Activated T-cell treated with anti-CD3 and anti-CD28 coated beads, Interleukin-2, amount 50 U/mL, for 24 hours (primary cell): ENCODE measurements around the gene MAP3K15.
"Not testable (repeated sequence)": the region's sequence is repeated elsewhere in the genome, so short reads cannot be mapped to it uniquely, and the experiment has no call there.

Source experiments
- DNase-seq: peaks from one replicate; pipeline ENCODE4 v3.0.0-alpha.2; 2020
- H3K27ac Mint-ChIP-seq: 2 replicates; pipeline ENCODE4 v1.8.0; 2020; ENCODE audit warnings: mild to moderate bottlenecking, mixed read lengths
- H3K27me3 Mint-ChIP-seq: 2 replicates; pipeline ENCODE4 v1.8.0; 2020; ENCODE audit warnings: mixed read lengths
- H3K36me3 Mint-ChIP-seq: 2 replicates; pipeline ENCODE4 v1.8.0; 2020; ENCODE audit warnings: low read depth, mixed read lengths
- H3K4me1 Mint-ChIP-seq: 2 replicates; pipeline ENCODE4 v1.8.0; 2020; ENCODE audit warnings: low read depth, mixed read lengths
- H3K4me3 Mint-ChIP-seq: 2 replicates; pipeline ENCODE4 v1.8.0; 2020; ENCODE audit warnings: mild to moderate bottlenecking, moderate library complexity, mixed read lengths
- H3K9me3 Mint-ChIP-seq: 2 replicates; pipeline ENCODE4 v1.8.0; 2020; ENCODE audit warnings: mixed read lengths

MAP3K15 gene

DNA sequence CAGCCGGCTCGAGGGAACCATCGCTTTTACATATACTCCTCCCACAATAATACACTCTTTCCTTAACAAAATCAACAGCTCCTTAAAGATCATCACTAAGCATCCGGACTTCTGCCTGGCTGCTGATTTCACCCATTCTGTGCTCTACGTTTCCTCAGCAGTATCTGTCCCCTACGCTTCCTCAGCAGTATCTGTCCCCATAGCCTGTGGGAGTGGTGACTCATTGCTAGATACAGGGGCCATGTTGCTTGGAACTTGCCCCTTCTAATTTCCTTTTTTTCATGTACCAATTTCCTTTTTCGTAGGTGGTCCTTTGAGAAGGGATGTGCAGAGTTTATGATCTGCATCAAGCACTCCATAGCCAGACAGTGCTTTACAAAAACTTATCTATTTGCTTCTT is 18.6 kb downstream of the MAP3K15 start:
- no peaks in the 10 kb centered on the region for H3K4me1 Mint-ChIP-seq
- no peaks in the 10 kb centered on the region for H3K9me3 Mint-ChIP-seq
- H3K27ac Mint-ChIP-seq, result no peak overlapping the region
- no peaks in the 10 kb centered on the region for H3K36me3 Mint-ChIP-seq
- H3K4me3 Mint-ChIP-seq, result no peak overlapping the region
- peaks cover 32% of the 10 kb centered on the region for H3K27me3 Mint-ChIP-seq
- DNase-seq, result no peak

DNA sequence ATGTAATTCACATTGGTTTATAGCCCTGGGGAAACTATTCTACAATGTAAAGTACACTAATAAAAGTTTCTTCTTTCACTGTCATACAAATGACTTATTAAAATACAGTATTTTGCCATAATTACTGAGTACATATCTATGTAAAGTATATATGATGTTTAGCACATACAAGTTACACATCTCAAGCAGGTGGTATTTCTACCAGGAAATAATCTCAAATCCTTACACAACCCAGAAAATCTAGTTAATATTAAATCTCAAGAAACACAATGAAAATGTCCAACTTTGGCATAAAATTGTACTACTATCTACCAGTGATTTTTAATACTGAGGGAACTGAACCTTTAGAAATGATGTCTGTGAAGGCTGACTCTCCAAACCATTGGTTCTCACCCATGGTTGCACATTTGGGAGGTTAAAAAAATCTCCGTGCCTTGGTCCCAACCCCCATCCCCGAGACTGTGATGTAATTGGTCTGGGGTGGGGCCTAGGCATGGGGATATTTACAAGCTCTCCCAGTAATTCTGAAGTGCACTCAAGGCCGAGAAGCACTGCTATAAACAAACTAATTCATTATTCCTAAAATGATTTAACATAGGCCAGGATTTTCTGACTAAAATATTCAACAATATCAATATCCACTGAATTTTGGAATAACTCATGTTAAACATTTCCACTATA is 27.6 kb downstream of the MAP3K15 start:
- Mint-ChIP-seq H3K27ac (no peak overlapping the region), H3K36me3 (no peaks in the 10 kb centered on the region), H3K9me3 (no peaks in the 10 kb centered on the region), H3K4me1 (peaks cover 1% of the 10 kb centered on the region), H3K27me3 (peaks cover 6% of the 10 kb centered on the region), H3K4me3 (no peak overlapping the region)
- no peak for DNase-seq

DNA sequence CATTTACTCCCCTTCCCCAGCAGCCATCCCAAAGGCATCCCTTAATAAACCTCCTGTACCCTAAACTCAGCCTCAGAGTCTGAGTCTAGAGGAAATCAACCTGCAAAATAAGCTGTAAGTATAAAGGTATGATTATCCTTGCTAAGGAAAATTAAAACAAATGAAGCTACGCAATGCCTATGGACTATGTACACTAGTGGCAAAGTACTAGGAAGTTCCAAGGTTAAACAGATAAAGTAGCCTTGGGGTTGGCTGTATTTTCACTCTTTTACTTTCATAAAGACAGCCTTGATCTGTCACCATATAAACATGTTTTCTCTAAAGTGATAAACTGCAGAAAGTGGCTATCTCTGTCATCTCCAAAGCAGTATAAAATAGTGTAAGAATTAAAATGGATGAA is 35.9 kb downstream of the MAP3K15 start:
- H3K36me3 Mint-ChIP-seq, result no peaks in the 10 kb centered on the region
- H3K27ac Mint-ChIP-seq, result no peak overlapping the region
- H3K9me3 Mint-ChIP-seq, result no peaks in the 10 kb centered on the region

DNA sequence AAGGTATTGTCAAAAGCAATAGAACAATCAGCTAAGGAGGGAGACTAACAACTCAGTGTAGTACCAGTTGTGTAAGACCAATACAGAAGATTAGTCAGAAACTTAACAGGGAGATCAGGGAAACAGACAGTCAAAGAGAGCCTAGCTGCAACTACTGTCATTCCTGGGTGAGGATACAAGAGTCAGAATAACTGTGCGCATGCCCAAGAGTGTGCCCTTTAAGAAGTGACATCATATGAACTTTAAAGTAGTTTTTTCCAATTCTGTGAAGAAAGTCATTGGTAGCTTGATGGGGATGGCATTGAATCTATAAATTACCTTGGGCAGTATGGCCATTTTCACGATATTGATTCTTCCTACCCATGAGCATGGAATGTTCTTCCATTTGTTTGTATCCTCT is 46.9 kb downstream of the MAP3K15 start:
- H3K36me3 Mint-ChIP-seq, H3K9me3 Mint-ChIP-seq: not testable (repeated sequence)

More for the DNA sequence above, 35.9 kb downstream of the MAP3K15 start:
- H3K4me3 Mint-ChIP-seq, result no peak overlapping the region
- no peak for DNase-seq
- peaks cover 6% of the 10 kb centered on the region for H3K27me3 Mint-ChIP-seq
- H3K4me1 Mint-ChIP-seq, result no peaks in the 10 kb centered on the region

DNA sequence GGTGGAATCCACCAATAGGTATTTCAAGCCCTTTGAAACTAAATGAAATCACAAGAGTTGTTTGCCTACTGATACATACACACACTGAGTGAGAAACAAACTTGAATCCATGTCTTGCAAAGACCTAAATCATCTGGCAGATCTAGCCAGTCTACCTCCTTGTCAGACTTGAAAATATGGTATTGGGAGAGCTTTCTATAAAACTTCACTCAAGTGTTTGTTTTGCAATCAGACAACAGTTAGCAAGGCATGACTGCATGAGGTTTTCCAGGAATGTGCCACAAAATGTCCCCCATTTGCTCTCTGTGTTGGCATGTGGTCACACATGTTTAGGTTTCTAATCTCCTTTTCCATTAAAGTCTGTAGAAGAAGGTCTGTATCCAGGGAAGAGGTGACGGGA is 52.4 kb downstream of the MAP3K15 start:
- no peaks in the 10 kb centered on the region for H3K36me3 Mint-ChIP-seq
- peaks cover 52% of the 10 kb centered on the region for H3K27me3 Mint-ChIP-seq
- H3K27ac Mint-ChIP-seq, result no peak overlapping the region
- no peaks in the 10 kb centered on the region for H3K9me3 Mint-ChIP-seq
- no peak for DNase-seq
- no peaks in the 10 kb centered on the region for H3K4me1 Mint-ChIP-seq
- no peak overlapping the region for H3K4me3 Mint-ChIP-seq

More for the DNA sequence above, 46.9 kb downstream of the MAP3K15 start:
- H3K27ac Mint-ChIP-seq, DNase-seq, H3K4me3 Mint-ChIP-seq, H3K4me1 Mint-ChIP-seq: not testable (repeated sequence)
- peaks cover 56% of the 10 kb centered on the region for H3K27me3 Mint-ChIP-seq

DNA sequence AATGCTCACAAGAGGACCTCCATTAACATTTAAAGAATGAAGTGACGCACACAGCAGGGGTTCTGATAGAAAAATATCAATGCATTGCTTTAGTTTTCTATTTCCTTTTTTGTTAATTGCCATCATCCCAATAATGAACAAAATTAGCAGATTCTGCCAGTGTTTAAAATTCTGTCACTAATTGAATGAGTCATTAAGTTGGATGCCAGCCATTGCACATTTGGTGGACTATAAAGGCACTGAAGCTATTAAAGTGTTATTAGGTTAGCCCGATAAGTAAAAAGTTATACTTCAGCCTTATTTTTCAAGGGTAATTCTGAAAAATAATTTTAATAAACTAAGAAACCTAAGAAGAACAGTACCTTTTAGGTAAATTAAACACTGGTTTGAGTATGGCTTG is 53.1 kb downstream of the MAP3K15 start:
- H3K27me3 Mint-ChIP-seq, result peaks cover 52% of the 10 kb centered on the region
- H3K27ac Mint-ChIP-seq, result no peak overlapping the region
- no peaks in the 10 kb centered on the region for H3K9me3 Mint-ChIP-seq
- no peak for DNase-seq
- H3K36me3 Mint-ChIP-seq, result no peaks in the 10 kb centered on the region
- H3K4me1 Mint-ChIP-seq, result no peaks in the 10 kb centered on the region
- H3K4me3 Mint-ChIP-seq, result no peak overlapping the region

DNA sequence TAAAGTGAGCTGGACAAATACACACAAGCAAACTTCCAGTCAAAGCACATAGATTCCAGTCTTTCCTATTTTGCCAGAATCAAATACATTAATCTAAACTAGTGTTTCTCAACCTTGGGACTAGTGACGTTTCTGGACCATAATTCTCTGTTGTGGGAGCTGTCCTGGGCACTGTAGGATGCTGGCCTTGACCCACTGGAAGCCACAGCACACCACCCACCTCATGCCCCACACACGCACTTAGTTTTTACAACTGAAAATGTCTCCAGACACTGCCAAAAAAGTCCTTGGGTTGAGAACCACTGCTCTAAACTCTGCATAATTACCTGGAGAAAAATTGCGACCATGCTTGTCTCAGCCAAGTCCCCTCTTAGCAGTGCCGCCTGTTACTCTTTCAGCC is 57.6 kb downstream of the MAP3K15 start:
- Mint-ChIP-seq H3K27me3 (peaks cover 41% of the 10 kb centered on the region), H3K9me3 (no peaks in the 10 kb centered on the region), H3K4me1 (no peaks in the 10 kb centered on the region), H3K27ac (no peak overlapping the region), H3K4me3 (no peak overlapping the region), H3K36me3 (no peaks in the 10 kb centered on the region)
- DNase-seq, result no peak

DNA sequence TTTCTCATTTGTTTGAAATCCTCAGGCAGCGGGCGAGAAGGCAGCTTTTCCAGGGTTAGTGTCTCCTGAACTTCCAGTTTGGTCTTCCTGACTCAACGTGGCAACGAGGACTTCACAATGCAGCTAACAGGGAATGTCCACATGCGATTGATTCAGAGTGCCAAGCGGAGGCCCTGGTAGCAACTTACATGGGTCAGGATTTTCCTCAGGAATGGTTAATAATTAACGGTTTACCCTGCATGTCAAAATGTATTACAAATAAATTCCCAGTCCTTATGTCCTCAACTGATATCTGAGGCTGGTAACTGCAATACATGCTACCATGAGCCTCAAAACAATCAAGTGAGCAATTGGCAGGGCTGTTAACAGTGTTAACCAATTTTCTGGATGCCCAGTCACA is 67.2 kb downstream of the MAP3K15 start:
- Mint-ChIP-seq H3K4me1 (no peaks in the 10 kb centered on the region), H3K36me3 (no peaks in the 10 kb centered on the region), H3K27me3 (peaks cover 27% of the 10 kb centered on the region), H3K9me3 (no peaks in the 10 kb centered on the region), H3K4me3 (no peak overlapping the region), H3K27ac (no peak overlapping the region)
- DNase-seq, result no peak

DNA sequence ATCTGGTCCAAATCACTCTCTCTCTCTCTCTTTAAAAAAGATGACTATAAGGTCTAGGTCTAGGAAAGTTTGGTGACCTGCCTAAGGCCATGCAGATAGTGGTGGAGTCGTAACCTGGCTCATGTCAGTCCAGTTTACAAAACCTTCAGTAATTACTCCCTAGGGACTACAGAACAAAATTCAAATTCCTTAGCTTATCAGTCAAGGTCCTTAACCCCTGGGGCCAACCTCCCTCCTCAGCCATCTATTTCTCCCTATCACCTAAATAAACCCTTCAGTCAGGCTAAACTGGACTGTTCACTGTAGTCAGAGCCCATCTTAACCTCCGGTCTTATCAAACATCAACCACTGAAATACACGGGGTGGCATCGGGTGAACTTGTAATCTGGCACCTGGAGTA is 68.9 kb downstream of the MAP3K15 start:
- Mint-ChIP-seq H3K4me3 (no peak overlapping the region), H3K36me3 (no peaks in the 10 kb centered on the region), H3K27ac (no peak overlapping the region), H3K9me3 (no peaks in the 10 kb centered on the region), H3K4me1 (no peaks in the 10 kb centered on the region), H3K27me3 (peaks cover 25% of the 10 kb centered on the region)
- DNase-seq, result no peak

DNA sequence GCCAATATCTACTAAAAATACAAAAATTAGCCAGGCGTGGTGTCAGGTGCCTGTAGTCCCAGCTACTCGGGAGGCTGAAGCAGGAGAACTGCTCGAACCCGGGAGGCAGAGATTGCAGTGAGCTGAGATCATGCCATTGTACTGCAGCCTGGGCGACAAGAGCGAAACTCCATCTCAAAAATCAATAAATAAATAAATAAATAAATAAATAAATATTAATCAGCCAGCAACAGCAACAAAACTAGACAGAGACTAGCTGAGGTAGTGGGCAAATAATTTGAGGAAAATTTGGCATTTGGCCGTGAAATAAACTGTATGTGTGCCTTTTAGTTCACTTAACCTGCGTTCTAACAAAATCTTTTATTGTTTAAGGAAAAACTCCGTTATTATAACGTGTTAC is 69.5 kb downstream of the MAP3K15 start:
- H3K4me1 Mint-ChIP-seq, DNase-seq, H3K4me3 Mint-ChIP-seq, H3K9me3 Mint-ChIP-seq, H3K36me3 Mint-ChIP-seq, H3K27ac Mint-ChIP-seq: not testable (repeated sequence)
- peaks cover 25% of the 10 kb centered on the region for H3K27me3 Mint-ChIP-seq

DNA sequence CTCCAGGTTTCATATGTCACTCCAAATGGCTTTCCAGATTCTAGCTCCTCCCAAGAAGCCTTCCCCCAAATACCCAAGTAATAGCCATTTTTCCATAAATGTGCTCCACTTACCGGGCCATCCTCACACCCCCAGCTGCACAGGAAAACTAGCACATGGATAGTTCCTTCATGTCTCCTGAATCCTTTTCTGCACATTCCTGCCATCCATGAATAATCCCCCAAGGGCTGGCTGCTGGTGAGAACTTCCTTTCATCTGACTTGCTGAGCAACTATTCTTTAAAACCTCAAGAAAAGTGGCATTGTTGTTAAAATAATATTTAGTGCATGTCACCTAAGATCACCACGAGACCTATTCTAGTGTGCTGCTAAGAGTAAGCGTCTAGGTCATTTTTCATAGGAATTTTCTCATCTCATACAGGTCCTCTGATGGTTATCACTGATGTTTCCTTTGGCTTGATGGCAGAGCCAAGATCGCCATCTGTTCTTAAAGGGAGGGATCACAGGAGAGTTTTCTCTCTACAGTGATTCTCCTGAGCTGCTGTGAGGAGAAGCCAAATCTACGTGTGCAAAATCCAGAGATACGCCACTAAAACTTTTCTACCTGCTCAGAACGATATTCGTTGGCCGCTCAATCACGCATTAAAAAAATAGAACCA is 71.3 kb downstream of the MAP3K15 start:
- no peak for DNase-seq
- H3K27me3 Mint-ChIP-seq, result peaks cover 22% of the 10 kb centered on the region
- no peak overlapping the region for H3K4me3 Mint-ChIP-seq
- no peak overlapping the region for H3K27ac Mint-ChIP-seq
- H3K4me1 Mint-ChIP-seq, result no peaks in the 10 kb centered on the region
- H3K36me3 Mint-ChIP-seq, result no peaks in the 10 kb centered on the region
- no peaks in the 10 kb centered on the region for H3K9me3 Mint-ChIP-seq

DNA sequence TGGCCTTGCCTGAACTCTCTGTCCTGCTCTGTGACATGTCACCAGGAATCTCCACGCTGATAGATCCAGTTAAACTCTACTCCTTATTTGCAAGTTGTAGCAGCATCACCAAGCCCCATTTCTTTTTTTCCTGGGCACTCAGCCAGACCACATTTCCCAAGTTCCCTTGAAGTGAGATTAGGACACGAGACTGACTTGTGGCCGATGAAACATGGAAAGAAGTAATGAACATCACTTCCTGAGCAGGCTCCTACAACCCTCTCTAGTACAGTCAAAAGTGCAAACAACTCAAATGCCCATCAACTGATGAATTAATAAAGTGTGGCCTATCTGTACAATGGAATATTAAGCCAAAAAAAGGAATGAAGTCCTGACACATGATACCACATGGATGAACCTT is 74.6 kb downstream of the MAP3K15 start:
- DNase-seq, result no peak
- no peak overlapping the region for H3K4me3 Mint-ChIP-seq
- H3K4me1 Mint-ChIP-seq, result no peaks in the 10 kb centered on the region
- H3K27ac Mint-ChIP-seq, result no peak overlapping the region
- H3K27me3 Mint-ChIP-seq, result peaks cover 25% of the 10 kb centered on the region
- H3K36me3 Mint-ChIP-seq, result no peaks in the 10 kb centered on the region
- H3K9me3 Mint-ChIP-seq, result no peaks in the 10 kb centered on the region

DNA sequence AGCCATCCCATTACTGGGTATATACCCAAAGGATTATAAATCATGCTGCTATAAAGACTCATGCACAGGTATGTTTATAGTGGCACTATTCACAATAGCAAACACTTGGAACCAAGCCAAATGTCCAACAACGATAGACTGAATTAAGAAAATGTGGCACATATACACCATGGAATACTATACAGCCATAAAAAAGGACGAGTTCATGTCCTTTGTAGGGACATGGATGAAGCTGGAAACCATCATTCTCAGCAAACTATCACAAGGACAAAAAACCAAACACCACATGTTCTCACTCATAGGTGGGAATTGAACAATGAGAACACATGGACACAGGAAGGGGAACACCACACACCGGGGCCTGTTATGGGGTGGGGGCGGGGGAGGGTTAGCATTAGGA is 92.6 kb downstream of the MAP3K15 start:
- H3K9me3 Mint-ChIP-seq, result not testable (repeated sequence)

DNA sequence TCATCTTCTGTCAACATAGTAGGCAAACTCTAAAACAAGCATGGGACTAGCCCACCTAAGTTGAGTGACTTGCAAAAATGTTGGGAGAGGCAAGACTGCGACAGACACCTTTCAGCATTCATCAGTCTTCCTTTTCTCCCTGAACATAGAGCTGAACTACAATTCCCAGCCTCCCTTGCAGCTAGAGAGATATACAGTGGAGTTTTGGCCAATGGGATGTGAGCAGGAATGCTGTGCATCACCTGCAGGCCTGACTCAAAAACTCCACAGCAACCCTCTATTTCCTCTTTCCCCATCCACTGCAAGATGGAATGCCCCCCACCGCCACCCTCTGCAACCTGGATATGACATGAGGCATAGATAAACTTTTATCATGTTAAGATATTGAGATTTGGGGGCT is 105.0 kb downstream of the MAP3K15 start:
- no peak overlapping the region for H3K4me3 Mint-ChIP-seq
- no peaks in the 10 kb centered on the region for H3K4me1 Mint-ChIP-seq
- H3K9me3 Mint-ChIP-seq, result no peaks in the 10 kb centered on the region
- no peak for DNase-seq
- H3K36me3 Mint-ChIP-seq, result no peaks in the 10 kb centered on the region
- H3K27ac Mint-ChIP-seq, result no peak overlapping the region
- peaks cover 36% of the 10 kb centered on the region for H3K27me3 Mint-ChIP-seq

More for the DNA sequence above, 92.6 kb downstream of the MAP3K15 start:
- H3K36me3 Mint-ChIP-seq, H3K27ac Mint-ChIP-seq, H3K4me3 Mint-ChIP-seq, DNase-seq, H3K4me1 Mint-ChIP-seq: not testable (repeated sequence)
- peaks cover 13% of the 10 kb centered on the region for H3K27me3 Mint-ChIP-seq

DNA sequence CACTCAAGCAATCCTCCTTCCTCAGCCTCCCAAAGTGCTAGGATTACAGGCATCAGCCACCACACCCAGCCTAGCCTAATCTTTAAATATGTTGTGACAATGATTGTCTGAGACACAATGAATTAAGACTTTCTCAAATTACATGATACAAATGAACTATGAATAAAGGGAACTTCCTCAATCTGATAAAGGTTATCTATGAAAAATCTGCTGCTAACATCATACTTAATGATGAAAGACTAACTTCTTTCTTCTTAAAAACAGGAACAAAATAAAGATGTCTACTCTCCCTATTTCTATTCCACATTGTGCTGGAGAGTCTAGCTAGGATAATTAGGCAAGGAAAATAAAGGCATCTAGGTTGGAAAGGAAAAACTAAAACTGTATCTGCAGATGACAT is 111.6 kb downstream of the MAP3K15 start:
- H3K9me3 Mint-ChIP-seq, result no peaks in the 10 kb centered on the region
- H3K27me3 Mint-ChIP-seq, result peaks cover 56% of the 10 kb centered on the region
- no peak overlapping the region for H3K27ac Mint-ChIP-seq
- no peak overlapping the region for H3K4me3 Mint-ChIP-seq
- no peaks in the 10 kb centered on the region for H3K4me1 Mint-ChIP-seq
- no peak for DNase-seq
- H3K36me3 Mint-ChIP-seq, result no peaks in the 10 kb centered on the region
